Measurements from ENCODE around the gene AGAP1. TPM values are rescaled to one million over a fixed set of nuclear protein-coding genes. Genes with fewer than 3 reads are reported as not detected.

AGAP1 gene
- total RNA-seq, 4 donors from 2014 or later, result 5.3 to 30.6 (median 19.2) TPM

DNA sequence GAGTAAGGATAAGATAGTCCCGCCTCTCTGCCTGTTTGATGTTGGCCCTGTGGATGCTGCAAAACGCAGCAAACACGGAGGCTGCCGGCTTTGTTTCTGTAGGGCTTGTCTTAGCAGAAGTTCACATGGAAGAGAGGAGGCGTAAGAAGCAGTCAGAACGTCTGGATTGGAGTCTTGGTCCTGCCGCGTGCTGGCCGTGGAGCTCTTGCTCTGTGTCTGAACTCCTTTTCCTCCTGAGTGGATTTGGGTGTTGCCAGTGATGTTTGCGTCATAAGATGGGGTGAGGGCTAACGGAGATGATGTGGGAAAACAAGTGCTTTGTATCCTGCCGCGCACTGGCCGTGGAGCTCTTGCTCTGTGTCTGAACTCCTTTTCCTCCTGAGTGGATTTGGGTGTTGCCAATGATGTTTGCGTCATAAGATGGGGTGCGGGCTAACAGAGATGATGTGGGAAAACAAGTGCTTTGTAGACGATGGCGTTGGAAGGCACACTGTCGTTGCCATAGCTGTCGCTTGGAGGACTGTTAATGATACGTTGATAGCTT lies 240.9 kb downstream of the AGAP1 start:
- Histone ChIP-seq H3K36me3 (no peaks in the 10 kb centered on the region), H3K4me1 (no peaks in the 10 kb centered on the region), H3K27me3 (no peaks in the 10 kb centered on the region), H3K4me3 (no peak overlapping the region), H3K27ac (no peak overlapping the region), H3K9me3 (no peaks in the 10 kb centered on the region)
- TF ChIP-seq, protein P1, sequence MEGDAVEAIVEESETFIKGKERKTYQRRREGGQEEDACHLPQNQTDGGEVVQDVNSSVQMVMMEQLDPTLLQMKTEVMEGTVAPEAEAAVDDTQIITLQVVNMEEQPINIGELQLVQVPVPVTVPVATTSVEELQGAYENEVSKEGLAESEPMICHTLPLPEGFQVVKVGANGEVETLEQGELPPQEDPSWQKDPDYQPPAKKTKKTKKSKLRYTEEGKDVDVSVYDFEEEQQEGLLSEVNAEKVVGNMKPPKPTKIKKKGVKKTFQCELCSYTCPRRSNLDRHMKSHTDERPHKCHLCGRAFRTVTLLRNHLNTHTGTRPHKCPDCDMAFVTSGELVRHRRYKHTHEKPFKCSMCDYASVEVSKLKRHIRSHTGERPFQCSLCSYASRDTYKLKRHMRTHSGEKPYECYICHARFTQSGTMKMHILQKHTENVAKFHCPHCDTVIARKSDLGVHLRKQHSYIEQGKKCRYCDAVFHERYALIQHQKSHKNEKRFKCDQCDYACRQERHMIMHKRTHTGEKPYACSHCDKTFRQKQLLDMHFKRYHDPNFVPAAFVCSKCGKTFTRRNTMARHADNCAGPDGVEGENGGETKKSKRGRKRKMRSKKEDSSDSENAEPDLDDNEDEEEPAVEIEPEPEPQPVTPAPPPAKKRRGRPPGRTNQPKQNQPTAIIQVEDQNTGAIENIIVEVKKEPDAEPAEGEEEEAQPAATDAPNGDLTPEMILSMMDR (IDR thresholded peaks at IDR 0.05), result no peak
- no peak for TF ChIP-seq POLR2A (IDR thresholded peaks at IDR 0.05)
- intact Hi-C loops (cut with DNase I; ENCODE audit: low total_unique reads), result no loop called here
- DNase-seq, result no peak

GRCh38 chr2:235737396-235737795 lies 243.6 kb downstream of the AGAP1 start:
- H3K27me3 ChIP-seq, result no peaks in the 10 kb centered on the region
- TF ChIP-seq POLR2A (IDR thresholded peaks at IDR 0.05), result no peak
- TF ChIP-seq, protein P1 (IDR thresholded peaks at IDR 0.05), result no peak
- intact Hi-C loops (cut with DNase I; ENCODE audit: low total_unique reads), result no loop called here
- no peak overlapping the region for H3K4me3 ChIP-seq
- no peaks in the 10 kb centered on the region for H3K9me3 ChIP-seq
- H3K36me3 ChIP-seq, result no peaks in the 10 kb centered on the region
- H3K27ac ChIP-seq, result no peak overlapping the region
- DNase-seq, result no peak
- no peaks in the 10 kb centered on the region for H3K4me1 ChIP-seq

- TF ChIP-seq, protein P1 (IDR thresholded peaks at IDR 0.05), result no peak
- TF ChIP-seq POLR2A (IDR thresholded peaks at IDR 0.05), result no peak
- Histone ChIP-seq H3K9me3 (no peaks in the 10 kb centered on the region), H3K4me3 (no peak overlapping the region), H3K27me3 (no peaks in the 10 kb centered on the region), H3K27ac (no peak overlapping the region), H3K4me1 (no peaks in the 10 kb centered on the region), H3K36me3 (no peaks in the 10 kb centered on the region)
- no peak for DNase-seq
- intact Hi-C loops (cut with DNase I; ENCODE audit: low total_unique reads), result no loop called here
Measured at GRCh38 chr2:235737840-235738239, 244.0 kb downstream of the AGAP1 start.

DNA sequence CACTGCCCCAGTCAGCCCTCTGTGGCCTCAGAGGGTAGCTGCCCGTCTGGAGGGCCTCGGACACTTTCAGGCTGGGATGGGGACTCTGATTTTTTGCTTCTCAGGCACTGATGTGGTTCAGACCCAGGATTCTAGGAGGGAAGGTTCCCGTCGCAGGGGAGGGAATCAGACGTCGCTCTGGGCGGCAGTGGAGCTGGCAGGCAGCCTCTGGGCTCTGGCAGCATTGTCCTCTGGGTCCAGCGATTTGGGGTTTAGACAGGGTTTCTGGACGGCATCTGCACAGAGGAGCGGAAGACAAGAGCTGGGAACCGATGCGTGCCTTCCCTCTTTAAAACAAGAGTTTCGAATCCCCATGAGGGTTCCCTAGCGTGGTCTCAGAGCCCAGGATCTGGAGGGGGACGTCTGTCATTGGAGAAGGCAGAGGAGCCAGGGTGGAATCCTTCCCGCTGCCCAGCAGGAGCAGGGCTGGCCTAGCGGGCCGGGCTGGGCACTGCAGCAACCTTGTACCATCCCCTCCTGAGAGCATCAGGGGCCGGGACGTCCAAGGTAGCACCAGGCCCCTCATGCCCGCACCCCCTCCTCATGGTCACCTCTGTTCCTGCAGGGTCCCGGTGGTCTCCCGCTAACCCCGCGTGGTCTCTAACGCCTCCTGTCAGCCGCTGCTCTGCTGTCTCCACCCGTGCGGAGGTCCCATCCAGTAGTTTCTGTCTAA lies 246.0 kb downstream of the AGAP1 start:
- no peaks in the 10 kb centered on the region for H3K27me3 ChIP-seq
- no peak overlapping the region for H3K4me3 ChIP-seq
- H3K9me3 ChIP-seq, result no peaks in the 10 kb centered on the region
- DNase-seq, result no peak
- H3K4me1 ChIP-seq, result no peaks in the 10 kb centered on the region
- no peak overlapping the region for H3K27ac ChIP-seq
- intact Hi-C loops (cut with DNase I; ENCODE audit: low total_unique reads), result loop anchor here (10.0 kb wide), 1 partner anchor 605 kb away; no protein-coding TSS in a partner anchor
- H3K36me3 ChIP-seq, result no peaks in the 10 kb centered on the region
- no peak for TF ChIP-seq POLR2A (IDR thresholded peaks at IDR 0.05)
- TF ChIP-seq, protein P1 (IDR thresholded peaks at IDR 0.05), result no peak

DNA sequence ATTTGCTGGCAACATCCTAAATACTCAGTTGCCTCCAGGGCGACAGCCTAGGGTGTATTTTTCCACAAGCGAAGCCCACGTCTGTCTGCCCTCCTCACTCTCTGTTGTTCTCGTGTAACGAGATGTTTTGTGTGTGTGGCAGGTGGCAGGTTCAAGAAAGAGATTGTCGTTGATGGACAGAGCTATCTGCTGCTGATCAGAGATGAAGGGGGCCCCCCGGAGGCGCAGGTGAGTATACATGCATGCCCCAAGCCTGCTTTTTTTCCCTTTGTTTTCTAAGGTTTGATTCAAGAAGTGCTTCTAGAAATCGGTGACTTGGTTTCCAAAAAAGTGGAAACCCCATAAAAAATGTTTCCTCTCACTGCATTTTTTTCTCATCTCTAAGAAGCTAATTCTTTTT lies 247.0 kb downstream of the AGAP1 start:
- no peak overlapping the region for H3K4me3 ChIP-seq
- no peaks in the 10 kb centered on the region for H3K27me3 ChIP-seq
- no peaks in the 10 kb centered on the region for H3K36me3 ChIP-seq
- no peaks in the 10 kb centered on the region for H3K4me1 ChIP-seq
- TF ChIP-seq POLR2A (IDR thresholded peaks at IDR 0.05), result no peak
- TF ChIP-seq, protein P1 (IDR thresholded peaks at IDR 0.05), result no peak
- no peak for DNase-seq
- H3K27ac ChIP-seq, result no peak overlapping the region
- no peaks in the 10 kb centered on the region for H3K9me3 ChIP-seq
- intact Hi-C loops (cut with DNase I; ENCODE audit: low total_unique reads), result loop anchor here (10.0 kb wide), 1 partner anchor 606 kb away; no protein-coding TSS in a partner anchor

Data from uterus (tissue), 4 donors.